A549 (cell line): ENCODE results near the gene MECR. TPM values are rescaled to one million over a fixed set of nuclear protein-coding genes. Genes with fewer than 3 reads are reported as not detected.

ENCODE experiments used
- ATAC-seq, 2 experiments: fragments of 200-7000 bp in 1 of 2; fragments of >200 bp in 1 of 2; cut with Nextera tagmentation in 1 of 2; cut with Tn5 transposase in 1 of 2; 3 replicates each; pipeline versions ENCODE4 v1.8.0 to v1.9.1; 2018 to 2020; ENCODE audit warnings: mild to moderate bottlenecking in 1 of 2, moderate library complexity in 1 of 2
- CTCF ChIA-PET: fragments of 300-600 bp; sonication (Branson Sonifier 250); formaldehyde crosslinking; extraction: SDS; loops from one replicate; lab custom pipeline; 2021; ENCODE audit warnings: antibody characterized with exemption, inconsistent platforms; lab: Yijun Ruan, JAX
- POLR2A ChIA-PET: fragments of 350-600 bp; formaldehyde crosslinking; extraction: SDS; loops from one replicate; lab custom pipeline; 2021; ENCODE audit warnings: antibody characterized with exemption, inconsistent platforms; lab: Yijun Ruan, JAX
- DNase-seq, 2 experiments: peaks; one replicate each; pipeline versions ENCODE4 v3.0.0 to v3.0.0-alpha.2; 2011 to 2016; ENCODE audit warnings: low read depth in 1 of 2, low spot score in 1 of 2
- FAIRE-seq: peaks from 2 replicates; lab custom pipeline; 2011; peaks lifted over from hg19 to GRCh38; lab: Jason Lieb, UNC
- H3K27ac ChIP-seq, 2 experiments: fragments of >200 bp; sonication (Bioruptor Twin); formaldehyde crosslinking; 3 replicates each; pipeline ENCODE4 v1.5.1; 2016 to 2017
- H3K4me1 ChIP-seq: fragments of >200 bp; sonication (Bioruptor Twin); formaldehyde crosslinking; 3 replicates; pipeline ENCODE4 v1.6.1; 2016
- H3K4me2 ChIP-seq: fragments of >200 bp; sonication (Bioruptor Twin); formaldehyde crosslinking; 3 replicates; pipeline ENCODE4 v1.6.1; 2016
- H3K4me3 ChIP-seq: fragments of >200 bp; sonication (Bioruptor Twin); formaldehyde crosslinking; 3 replicates; pipeline ENCODE4 v1.5.1; 2016
- H3K9me3 ChIP-seq: fragments of >200 bp; sonication (Bioruptor Twin); formaldehyde crosslinking; 3 replicates; pipeline ENCODE4 v1.6.1; 2016
- BHLHE40 ChIP-seq: IDR thresholded peaks from 2 replicates; pipeline ENCODE4 v1.6.1; 2012; ENCODE audit warnings: low read depth, low read length, inconsistent platforms
- CBX2 ChIP-seq: fragments of 200-600 bp; sonication (generic); IDR thresholded peaks from 2 replicates; pipeline ENCODE4 v1.6.1; 2016; ENCODE audit warnings: low read depth, mild to moderate bottlenecking, borderline replicate concordance
- CHD2 ChIP-seq: fragments of 150-350 bp; IDR thresholded peaks from 2 replicates; pipeline ENCODE4 v1.6.1; 2014; ENCODE audit warnings: low read length; ENCODE audit not compliant: partially characterized antibody
- CHD4 ChIP-seq: fragments of 200-600 bp; sonication (generic); IDR thresholded peaks from 2 replicates; pipeline ENCODE4 v1.6.1; 2016; ENCODE audit warnings: antibody characterized with exemption, mild to moderate bottlenecking, borderline replicate concordance
- EHF ChIP-seq: fragments of 250-450 bp; sonication (Bioruptor Pico); IDR thresholded peaks from 2 replicates; pipeline ENCODE4 v1.5.0; 2020; ENCODE audit warnings: mild to moderate bottlenecking
- EHMT2 ChIP-seq: fragments of 200-600 bp; sonication (generic); IDR thresholded peaks from 2 replicates; pipeline ENCODE4 v1.6.1; 2016; ENCODE audit warnings: antibody characterized with exemption, low read depth, mild to moderate bottlenecking, moderate library complexity
- FOSL2 ChIP-seq, 2 experiments: fragments of 450-650 bp in 1 of 2; fragments of >200 bp in 1 of 2; sonication (Bioruptor Twin) in 1 of 2; formaldehyde crosslinking; IDR thresholded peaks; 2 replicates each; pipeline versions ENCODE4 v1.5.0 to v1.6.1; 2016 to 2020; ENCODE audit warnings: mild to moderate bottlenecking in 1 of 2, moderate library complexity in 1 of 2
- HDAC2 ChIP-seq: fragments of 200-600 bp; sonication (generic); IDR thresholded peaks from 2 replicates; pipeline ENCODE4 v1.6.1; 2016
- HOXB5 ChIP-seq: fragments of 250-450 bp; sonication (Bioruptor Pico); IDR thresholded peaks from 2 replicates; pipeline ENCODE4 v1.5.0; 2020; ENCODE audit warnings: mild to moderate bottlenecking, moderate library complexity
- JUNB ChIP-seq: fragments of >200 bp; sonication (Bioruptor Twin); formaldehyde crosslinking; IDR thresholded peaks from 2 replicates; pipeline ENCODE4 v1.6.1; 2016
- KDM1A ChIP-seq: fragments of 200-600 bp; sonication (generic); IDR thresholded peaks from 2 replicates; pipeline ENCODE4 v1.6.1; 2016; ENCODE audit warnings: low read depth, mild to moderate bottlenecking
- KDM5A ChIP-seq: fragments of 200-600 bp; sonication (generic); IDR thresholded peaks from 2 replicates; pipeline ENCODE4 v1.6.1; 2016; ENCODE audit warnings: antibody characterized with exemption, mild to moderate bottlenecking
- MAX ChIP-seq: IDR thresholded peaks from 2 replicates; pipeline ENCODE4 v1.6.1; 2012
- PBX3 ChIP-seq: IDR thresholded peaks from 2 replicates; pipeline ENCODE4 v1.6.1; 2012
- RARB ChIP-seq: fragments of 250-450 bp; sonication (Bioruptor Pico); IDR thresholded peaks from 2 replicates; pipeline ENCODE4 v1.8.0; 2021; ENCODE audit warnings: mild to moderate bottlenecking, moderate library complexity
- RCOR1 ChIP-seq: fragments of 150-350 bp; IDR thresholded peaks from 2 replicates; pipeline ENCODE4 v1.6.1; 2014; ENCODE audit warnings: antibody characterized with exemption, low read length, low read depth
- TFCP2L1 ChIP-seq: fragments of 250-450 bp; sonication (Bioruptor Pico); IDR thresholded peaks from 2 replicates; pipeline ENCODE4 v1.5.0; 2021; ENCODE audit warnings: mild to moderate bottlenecking
- TP53 ChIP-seq: fragments of 250-450 bp; sonication (Bioruptor Pico); IDR thresholded peaks from 2 replicates; pipeline ENCODE4 v1.5.0; 2021; ENCODE audit warnings: mild to moderate bottlenecking, moderate library complexity
- ZFP36 ChIP-seq: fragments of 450-650 bp; IDR thresholded peaks from 2 replicates; pipeline ENCODE4 v1.6.1; 2014; ENCODE audit warnings: borderline replicate concordance; ENCODE audit not compliant: partially characterized antibody
- ZNF302 ChIP-seq: fragments of 250-450 bp; sonication (Bioruptor Pico); IDR thresholded peaks from 2 replicates; pipeline ENCODE4 v1.9.0; 2021; ENCODE audit warnings: inconsistent platforms, mild to moderate bottlenecking, moderate library complexity
- ZSCAN20 ChIP-seq: fragments of 250-450 bp; sonication (Bioruptor Pico); IDR thresholded peaks from 2 replicates; pipeline ENCODE4 v1.8.0; 2022; ENCODE audit warnings: mild to moderate bottlenecking, moderate library complexity
- WGBS: methylation state at CpG from one replicate; pipeline ENCODE4 v1.1.6; 2017; ENCODE audit errors: missing lambda C conversion rate; 5-methylcytosine and 5-hydroxymethylcytosine counted together
- polyA plus RNA-seq, 4 experiments: library from polyadenylated mRNA; depleted of rRNA in 3 of 4; stranded (reverse); fragments of >200 nt; fragmentation: RNase III in 1 of 4; extraction: RNeasy Plus Mini Kit Qiagen cat#74134 plus additional on column Dnase treatment in 1 of 4; gene quantifications; 2 replicates in 3 of 4; 3 replicates in 1 of 4; pipeline ENCODE4 v1.2.3, GENCODE V29; 2011 to 2017

The MECR gene
- polyA plus RNA-seq, 2 of the 4 experiments (the other 2 are of a cell fraction), result 14.2 to 21.4 TPM

GRCh38 chr1:29239142-29239541, 8.4 kb upstream of the MECR start (continued):
- no peak for TF ChIP-seq FOSL2 (IDR thresholded peaks at IDR 0.05)
- TF ChIP-seq FOSL2 (CRISPR knock-in tag; IDR thresholded peaks at IDR 0.05), result no peak
- TF ChIP-seq HDAC2, result no peak

GRCh38 chr1:29238620-29239002, 7.9 kb upstream of the MECR start:
- H3K27ac ChIP-seq, result peak overlapping the region; percentile 54 to 84

GRCh38 chr1:29237852-29238619, 7.3 kb upstream of the MECR start:
- FAIRE-seq (no peak), DNase-seq (peak in 1 of 2 experiments; percentile 12), ATAC-seq (no peak)
- WGBS, result 77% methylated on average over 64 of the region's 93 CpGs
- Histone ChIP-seq H3K4me3 (peak overlapping the region; percentile 79), H3K27ac (peak overlapping the region; percentile 77 to 84), H3K4me2 (peak overlapping the region; percentile 100), H3K4me1 (peaks cover 20% of the 10 kb centered on the region), H3K9me3 (no peaks in the 10 kb centered on the region)
- ChIA-PET CTCF (interaction anchor here (1.2 to 2.1 kb wide), 2 partner anchors 7 to 94 kb away, joined by 3 to 5 read pairs; partner anchors contain the start of gene MECR), POLR2A (no interaction called here)
- no peak for TF ChIP-seq ZNF302 (CRISPR knock-in tag)
- TF ChIP-seq CHD4, result no peak
- TF ChIP-seq RCOR1, result no peak
- TF ChIP-seq PBX3, result no peak
- TF ChIP-seq KDM1A, result no peak
- no peak for TF ChIP-seq ZSCAN20
- TF ChIP-seq BHLHE40, result no peak
- TF ChIP-seq ZFP36, result no peak
- TF ChIP-seq TFCP2L1 (CRISPR knock-in tag), result no peak
- TF ChIP-seq CBX2, result no peak
- no peak for TF ChIP-seq FOSL2 (IDR thresholded peaks at IDR 0.05)
- TF ChIP-seq FOSL2 (CRISPR knock-in tag; IDR thresholded peaks at IDR 0.05), result no peak
- no peak for TF ChIP-seq JUNB
- TF ChIP-seq CHD2, result no peak
- no peak for TF ChIP-seq TP53 (CRISPR knock-in tag)
- TF ChIP-seq HDAC2, result no peak
- TF ChIP-seq EHMT2, result no peak
- no peak for TF ChIP-seq HOXB5 (CRISPR knock-in tag)
- TF ChIP-seq EHF (CRISPR knock-in tag), result no peak
- no peak for TF ChIP-seq MAX
- no peak for TF ChIP-seq RARB (CRISPR knock-in tag)

More at GRCh38 chr1:29238620-29239002, 7.9 kb upstream of the MECR start:
- Histone ChIP-seq H3K4me3 (no peak overlapping the region), H3K9me3 (no peaks in the 10 kb centered on the region), H3K4me1 (peaks cover 20% of the 10 kb centered on the region), H3K4me2 (peak overlapping the region; percentile 100)
- ATAC-seq (no peak), FAIRE-seq (no peak), DNase-seq (no peak)
- CTCF ChIA-PET, result interaction anchor here (0.9 to 2.1 kb wide), 3 partner anchors 8 to 610 kb away, joined by 3 to 5 read pairs (median 3); partner anchors contain the start of gene MECR
- TF ChIP-seq ZNF302 (CRISPR knock-in tag) (no peak), KDM5A (no peak)
- WGBS, result 97% methylated on average over 11 of the region's 11 CpGs
- POLR2A ChIA-PET, result no interaction called here
